HFFc6 (cell line): ENCODE results near the gene MED22. TPM values are rescaled to one million over a fixed set of nuclear protein-coding genes. Genes with fewer than 3 reads are reported as not detected.

Experiments
- DNase-seq: peaks from one replicate; pipeline ENCODE4 v3.0.0-alpha.2; 2018
- H3K27ac Mint-ChIP-seq: 2 replicates; pipeline ENCODE4 v1.8.0; 2020; ENCODE audit warnings: mild to moderate bottlenecking, mixed read lengths
- H3K27me3 Mint-ChIP-seq: 2 replicates; pipeline ENCODE4 v1.8.0; 2021; ENCODE audit warnings: mild to moderate bottlenecking, moderate library complexity, mixed read lengths; ENCODE audit not compliant: insufficient read depth
- H3K36me3 Mint-ChIP-seq: 2 replicates; pipeline ENCODE4 v1.8.0; 2021; ENCODE audit warnings: low read depth, mixed read lengths
- H3K4me1 Mint-ChIP-seq: 2 replicates; pipeline ENCODE4 v1.8.0; 2020; ENCODE audit warnings: low read depth, mixed read lengths
- H3K4me3 Mint-ChIP-seq: 2 replicates; pipeline ENCODE4 v1.8.0; 2020; ENCODE audit warnings: mild to moderate bottlenecking, moderate library complexity, mixed read lengths
- H3K9me3 Mint-ChIP-seq: 2 replicates; pipeline ENCODE4 v1.8.0; 2020; ENCODE audit warnings: mild to moderate bottlenecking, mixed read lengths
- CTCF ChIP-seq: fragments of 200-600 bp; sonication (generic); IDR thresholded peaks from 2 replicates; pipeline ENCODE4 v1.5.0; 2021; ENCODE audit warnings: antibody characterized with exemption, mild to moderate bottlenecking
- total RNA-seq, 6 experiments: library from RNA; stranded (reverse); fragmentation: NEBNext Ultra II Directional; extraction: Animal tissue kit (Norgen Biotek cat#: 25700); gene quantifications; 2 replicates in 1 of 6; 3 replicates in 5 of 6; pipeline ENCODE4 v1.2.3, GENCODE V29; 2021

Gene MED22
- total RNA-seq, 6 experiments from 2014 or later, result 17.9 to 22.3 (median 20.8) TPM

GRCh38 chr9:133362359-133363044 is 14.6 kb upstream of the MED22 start:
- H3K4me3 Mint-ChIP-seq, result no peak overlapping the region
- peaks cover 34% of the 10 kb centered on the region for H3K36me3 Mint-ChIP-seq
- no peak for DNase-seq
- no peak for TF ChIP-seq CTCF
- H3K27ac Mint-ChIP-seq, result peak overlapping the region; percentile 33
- no peaks in the 10 kb centered on the region for H3K9me3 Mint-ChIP-seq
- H3K27me3 Mint-ChIP-seq, result peaks cover 3% of the 10 kb centered on the region
- peaks cover 13% of the 10 kb centered on the region for H3K4me1 Mint-ChIP-seq

GRCh38 chr9:133361507-133362092 is 13.7 kb upstream of the MED22 start:
- Mint-ChIP-seq H3K36me3 (peaks cover 34% of the 10 kb centered on the region), H3K27me3 (peaks cover 3% of the 10 kb centered on the region; the same call in 1 of the 2 replicates), H3K4me3 (no peak overlapping the region), H3K27ac (peak overlapping the region; percentile 45; the same call in 1 of the 2 replicates), H3K4me1 (peaks cover 19% of the 10 kb centered on the region), H3K9me3 (no peaks in the 10 kb centered on the region)
- no peak for TF ChIP-seq CTCF
- no peak for DNase-seq

GRCh38 chr9:133360400-133361393 is 12.8 kb upstream of the MED22 start:
- DNase-seq, result no peak
- TF ChIP-seq CTCF, result no peak
- Mint-ChIP-seq H3K4me1 (peaks cover 19% of the 10 kb centered on the region), H3K9me3 (no peaks in the 10 kb centered on the region), H3K36me3 (peaks cover 34% of the 10 kb centered on the region), H3K27me3 (peaks cover 6% of the 10 kb centered on the region), H3K4me3 (no peak overlapping the region; the same call in 1 of the 2 replicates), H3K27ac (peak overlapping the region; percentile 45)

- Mint-ChIP-seq H3K36me3 (peaks cover 34% of the 10 kb centered on the region), H3K4me3 (no peak overlapping the region), H3K4me1 (peaks cover 26% of the 10 kb centered on the region), H3K9me3 (no peaks in the 10 kb centered on the region), H3K27me3 (peaks cover 6% of the 10 kb centered on the region), H3K27ac (peak overlapping the region; percentile 42; the same call in 1 of the 2 replicates)
- DNase-seq, result no peak
- peak; percentile 56 for TF ChIP-seq CTCF
These were observed 11.7 kb upstream of the MED22 start for GRCh38 chr9:133359399-133360175.

GRCh38 chr9:133357656-133358055 is 9.7 kb upstream of the MED22 start:
- peaks cover 6% of the 10 kb centered on the region for H3K27me3 Mint-ChIP-seq
- peaks cover 28% of the 10 kb centered on the region for H3K4me1 Mint-ChIP-seq
- H3K4me3 Mint-ChIP-seq, result peak overlapping the region; percentile 84
- no peak for TF ChIP-seq CTCF
- no peak for DNase-seq
- H3K9me3 Mint-ChIP-seq, result no peaks in the 10 kb centered on the region
- peak overlapping the region; percentile 13; the same call in 1 of the 2 replicates for H3K27ac Mint-ChIP-seq
- peaks cover 25% of the 10 kb centered on the region; the same call in 1 of the 2 replicates for H3K36me3 Mint-ChIP-seq
